Hepatocyte (in vitro differentiated cells): ENCODE data around the gene KIF26B.

Experiments
- EZH2 ChIP-seq: fragments of 200-600 bp; sonication (generic); IDR thresholded peaks from 2 replicates; pipeline ENCODE4 v1.6.1; 2016; ENCODE audit warnings: antibody characterized with exemption, mild to moderate bottlenecking, borderline replicate concordance
- EZH2phosphoT487 ChIP-seq: fragments of 200-600 bp; sonication (generic); IDR thresholded peaks from one replicate; pipeline ENCODE4 v1.6.1; 2018; ENCODE audit warnings: antibody characterized with exemption, mild to moderate bottlenecking, low read depth, moderate library complexity; ENCODE audit not compliant: unreplicated experiment, severe bottlenecking
- TF ChIP-seq, protein P1 (sequence below): fragments of 200-600 bp; sonication (generic); IDR thresholded peaks from 2 replicates; pipeline ENCODE4 v1.5.1; 2016; ENCODE audit warnings: antibody characterized with exemption, mild to moderate bottlenecking; ENCODE audit not compliant: poor library complexity

- no peak for TF ChIP-seq EZH2
- TF ChIP-seq, protein P1, sequence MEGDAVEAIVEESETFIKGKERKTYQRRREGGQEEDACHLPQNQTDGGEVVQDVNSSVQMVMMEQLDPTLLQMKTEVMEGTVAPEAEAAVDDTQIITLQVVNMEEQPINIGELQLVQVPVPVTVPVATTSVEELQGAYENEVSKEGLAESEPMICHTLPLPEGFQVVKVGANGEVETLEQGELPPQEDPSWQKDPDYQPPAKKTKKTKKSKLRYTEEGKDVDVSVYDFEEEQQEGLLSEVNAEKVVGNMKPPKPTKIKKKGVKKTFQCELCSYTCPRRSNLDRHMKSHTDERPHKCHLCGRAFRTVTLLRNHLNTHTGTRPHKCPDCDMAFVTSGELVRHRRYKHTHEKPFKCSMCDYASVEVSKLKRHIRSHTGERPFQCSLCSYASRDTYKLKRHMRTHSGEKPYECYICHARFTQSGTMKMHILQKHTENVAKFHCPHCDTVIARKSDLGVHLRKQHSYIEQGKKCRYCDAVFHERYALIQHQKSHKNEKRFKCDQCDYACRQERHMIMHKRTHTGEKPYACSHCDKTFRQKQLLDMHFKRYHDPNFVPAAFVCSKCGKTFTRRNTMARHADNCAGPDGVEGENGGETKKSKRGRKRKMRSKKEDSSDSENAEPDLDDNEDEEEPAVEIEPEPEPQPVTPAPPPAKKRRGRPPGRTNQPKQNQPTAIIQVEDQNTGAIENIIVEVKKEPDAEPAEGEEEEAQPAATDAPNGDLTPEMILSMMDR, result no peak
- TF ChIP-seq EZH2phosphoT487, result no peak
Observed at GRCh38 chr1:245461681-245462080, 306.9 kb downstream of the KIF26B start.
